ENCODE measurements around the gene AP5S1.
"Not testable (repeated sequence)": the region's sequence is repeated elsewhere in the genome, so short reads cannot be mapped to it uniquely, and the experiment has no call there.

AP5S1 gene

GRCh38 chr20:3812975-3813847, 7.1 kb upstream of the AP5S1 start:
- no peak for DNase-seq

GRCh38 chr20:3813848-3814581, 6.3 kb upstream of the AP5S1 start:
- no peak for DNase-seq

- DNase-seq: no peak
Observed at GRCh38 chr20:3814928-3815495, 5.3 kb upstream of the AP5S1 start.

- DNase-seq: no peak
Observed at GRCh38 chr20:3815703-3816315, 4.5 kb upstream of the AP5S1 start.

GRCh38 chr20:3818155-3819151, 1.9 kb upstream of the AP5S1 start:
- DNase-seq: no peak

- no peak for DNase-seq
Observed at GRCh38 chr20:3819411-3820047, 818 bp upstream of the AP5S1 start.

GRCh38 chr20:3820901-3821727, 767 bp downstream of the AP5S1 start:
- DNase-seq: no peak

GRCh38 chr20:3821996-3822395, 1.6 kb downstream of the AP5S1 start:
- no peak for DNase-seq

- no peak for DNase-seq
Observed at GRCh38 chr20:3823881-3824280, 3.5 kb downstream of the AP5S1 start.

- no peak for DNase-seq
Observed at GRCh38 chr20:3825526-3825925, 5.2 kb downstream of the AP5S1 start.

- DNase-seq: no peak
Observed at GRCh38 chr20:3826420-3826819, 6.1 kb downstream of the AP5S1 start.

- DNase-seq: no peak
Observed at GRCh38 chr20:3828798-3829197, 8.5 kb downstream of the AP5S1 start.

- DNase-seq: not testable (repeated sequence)
Observed at GRCh38 chr20:3829891-3830290, 9.5 kb downstream of the AP5S1 start.

- no peak for DNase-seq
Observed at GRCh38 chr20:3836132-3836531, 15.8 kb downstream of the AP5S1 start.

GRCh38 chr20:3839328-3839727, 19.0 kb downstream of the AP5S1 start:
- no peak for DNase-seq

GRCh38 chr20:3840201-3840600, 19.9 kb downstream of the AP5S1 start:
- DNase-seq: not testable (repeated sequence)

- no peak for DNase-seq
Observed at GRCh38 chr20:3842348-3842930, 22.1 kb downstream of the AP5S1 start.

GRCh38 chr20:3843490-3843889, 23.1 kb downstream of the AP5S1 start:
- no peak for DNase-seq

- not testable (repeated sequence) for DNase-seq
Observed at GRCh38 chr20:3843990-3844619, 23.8 kb downstream of the AP5S1 start.

- DNase-seq: no peak
Observed at GRCh38 chr20:3846378-3846739, 26.0 kb downstream of the AP5S1 start.

Measured in NCI-H1436 treated with DMSO at 0.1 percent for 48 hours (cell line).